Spleen (tissue), 11 donors: ENCODE measurements around the gene ZNF512B. TPM values are rescaled to one million over a fixed set of nuclear protein-coding genes. Genes with fewer than 3 reads are reported as not detected.

ENCODE experiments used
- DNase-seq: peaks from one replicate; pipeline ENCODE4 v3.0.0-alpha.2; 2020
- H3K27ac ChIP-seq, 8 donors: fragments of 200-600 bp; sonication (generic) in 7 of 8; 1 replicate in 4 of 8; 2 replicates in 4 of 8; pipeline versions ENCODE4 v1.5.0 to v1.8.0; 2016 to 2021; ENCODE audit warnings: inconsistent platforms in 4 of 8, mild to moderate bottlenecking in 4 of 8, moderate library complexity in 1 of 8
- H3K27me3 ChIP-seq, 7 donors: fragments of 200-600 bp; sonication (generic) in 6 of 7; replicated peaks in 1 of 7; 1 replicate in 4 of 7; 2 replicates in 3 of 7; pipeline versions ENCODE4 v1.5.0 to v1.8.0; 2016 to 2021; ENCODE audit warnings: inconsistent platforms in 3 of 7, mild to moderate bottlenecking in 1 of 7
- H3K36me3 ChIP-seq, 6 donors: fragments of 200-600 bp; sonication (generic) in 5 of 6; 1 replicate in 4 of 6; 2 replicates in 2 of 6; pipeline versions ENCODE4 v1.5.0 to v1.8.0; 2016 to 2021; ENCODE audit warnings: inconsistent platforms in 2 of 6
- H3K4me1 ChIP-seq, 6 donors: fragments of 200-600 bp; sonication (generic) in 5 of 6; 1 replicate in 3 of 6; 2 replicates in 3 of 6; pipeline versions ENCODE4 v1.5.0 to v1.8.0; 2016 to 2021; ENCODE audit warnings: inconsistent platforms in 3 of 6
- H3K4me3 ChIP-seq, 8 donors: fragments of 200-600 bp; sonication (generic) in 7 of 8; 1 replicate in 4 of 8; 2 replicates in 4 of 8; pipeline versions ENCODE4 v1.5.0 to v1.8.0; 2016 to 2021; ENCODE audit warnings: inconsistent platforms in 4 of 8, mild to moderate bottlenecking in 4 of 8, moderate library complexity in 2 of 8
- H3K9me3 ChIP-seq, 8 donors: fragments of 200-600 bp; sonication (generic) in 7 of 8; 1 replicate in 4 of 8; 2 replicates in 4 of 8; pipeline versions ENCODE4 v1.5.0 to v1.8.0; 2016 to 2021; ENCODE audit warnings: inconsistent platforms in 4 of 8
- POLR2A ChIP-seq, 3 donors: fragments of 450-650 bp; IDR thresholded peaks; one replicate each; pipeline ENCODE4 v1.5.1; 2017; ENCODE audit warnings: antibody characterized with exemption in 3 of 3, mild to moderate bottlenecking in 1 of 3
- POLR2AphosphoS5 ChIP-seq, 3 donors: sonication (generic); formaldehyde crosslinking; IDR thresholded peaks; one replicate each; pipeline ENCODE4 v1.5.1; 2017; ENCODE audit warnings: antibody characterized with exemption in 3 of 3
- WGBS, 5 donors: extraction: QIAGEN DNeasy Blood & Tissue Kit in 3 of 5; methylation state at CpG; one replicate each; pipeline versions ENCODE4 v1.1.5 to v1.1.7; 2013 to 2018; 5-methylcytosine and 5-hydroxymethylcytosine counted together
- intact Hi-C: fragments of 100-400 bp; cut with DNase I; formaldehyde crosslinking; loops from one replicate; pipeline ENCODE4 v1.15.0; 2023; ENCODE audit warnings: low total_unique reads
- polyA plus RNA-seq, 3 donors: library from polyadenylated mRNA; stranded (reverse); fragments of 200-250 nt; gene quantifications; one replicate each; pipeline ENCODE4 v1.2.1, GENCODE V29; 2013
- total RNA-seq, 7 donors: library from RNA; depleted of rRNA in 3 of 7; stranded (reverse); fragments of >200 nt in 3 of 7; fragmentation: NEBNext Ultra II Directional in 4 of 7; extraction: Animal tissue kit (Norgen Biotek cat#: 25700) in 4 of 7; gene quantifications; one replicate each; pipeline versions ENCODE4 v1.1.0 to v1.2.1, GENCODE V29; 2016 to 2021
- TF ChIP-seq, protein P1 (sequence below), 11 experiments: fragments of 200-600 bp in 7 of 11; fragments of 450-650 bp in 4 of 11; sonication (generic) in 4 of 11; IDR thresholded peaks in 8 of 11; conservative IDR thresholded peaks in 3 of 11; 1 replicate in 7 of 11; 2 replicates in 4 of 11; pipeline versions ENCODE4 v1.4.0 to v1.8.0; 2016 to 2021; ENCODE audit warnings: antibody characterized with exemption in 11 of 11, inconsistent platforms in 4 of 11, mild to moderate bottlenecking in 1 of 11
- donor health status: healthy with polysubstance abuse.
- donor health status: DM: no; HTN: no; CAD: no; lungs with moderate emphysema.
- donor health status: DM: no; HTN: no; CAD: no.
- donor health status: Bipolar disorder and iron deficiency.
- donor health status: healthy.
- donor health status: DM: no; HTN: no; CAD: no.
- donor health status: DM: yes; HTN: yes; CAD: no.

ZNF512B gene
- total and polyA plus RNA-seq, 10 donors = 3.4 to 21.8 (median 12.4) TPM

DNA sequence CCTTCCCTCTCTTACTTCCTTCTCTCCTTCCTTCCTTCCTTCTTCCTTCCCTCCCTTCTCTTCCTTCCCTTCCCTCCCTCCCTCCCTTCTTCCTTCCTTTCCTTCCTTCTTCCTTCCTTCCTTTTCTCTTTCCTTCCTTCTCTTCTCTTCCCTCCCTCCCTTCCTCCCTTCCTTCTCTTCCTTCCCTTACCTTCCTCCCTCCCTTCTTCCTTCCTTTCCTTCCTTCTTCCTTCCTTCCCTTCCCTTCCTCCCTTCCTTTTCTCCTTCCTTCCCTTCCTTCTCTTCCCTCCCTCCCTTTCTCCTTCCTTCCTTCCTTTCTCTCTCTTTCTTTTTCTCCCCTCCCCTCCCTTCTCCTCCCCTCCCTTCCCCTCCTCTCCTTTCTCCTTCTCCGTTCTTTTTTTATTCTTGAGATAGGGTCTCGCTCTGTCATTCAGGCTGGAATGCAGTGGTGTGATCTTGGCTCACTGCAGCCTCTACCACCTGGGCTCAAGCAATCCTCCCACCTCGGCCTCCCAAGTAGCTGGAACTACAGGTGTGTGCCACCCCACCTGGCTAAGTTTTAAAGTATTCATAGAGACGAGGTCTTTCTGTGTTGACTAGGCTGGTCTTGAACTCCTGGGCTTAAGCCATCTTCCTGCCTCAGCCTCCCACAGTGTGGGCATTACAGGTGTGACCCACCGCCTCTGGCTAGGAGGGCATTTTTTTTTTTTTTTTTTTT, 1.1 kb upstream of the ZNF512B start:
- DNase-seq = no peak
- H3K9me3 ChIP-seq = peaks cover 0 to 7% (median 0%) of the 10 kb centered on the region in 8 donors
- intact Hi-C loops = loop anchor here (5.0 kb wide), 1 partner anchor 434 kb away; the partner anchor contains the start of gene PTK6
- peak overlapping the region in 1 of 8 donors; percentile 78 for H3K4me3 ChIP-seq
- WGBS, 5 donors = 89 to 97% (median 92%) methylated on average over 5 of the region's 5 CpGs
- peak overlapping the region in 3 of 8 donors; percentile 46 to 73 (median 58) for H3K27ac ChIP-seq
- TF ChIP-seq, protein P1, sequence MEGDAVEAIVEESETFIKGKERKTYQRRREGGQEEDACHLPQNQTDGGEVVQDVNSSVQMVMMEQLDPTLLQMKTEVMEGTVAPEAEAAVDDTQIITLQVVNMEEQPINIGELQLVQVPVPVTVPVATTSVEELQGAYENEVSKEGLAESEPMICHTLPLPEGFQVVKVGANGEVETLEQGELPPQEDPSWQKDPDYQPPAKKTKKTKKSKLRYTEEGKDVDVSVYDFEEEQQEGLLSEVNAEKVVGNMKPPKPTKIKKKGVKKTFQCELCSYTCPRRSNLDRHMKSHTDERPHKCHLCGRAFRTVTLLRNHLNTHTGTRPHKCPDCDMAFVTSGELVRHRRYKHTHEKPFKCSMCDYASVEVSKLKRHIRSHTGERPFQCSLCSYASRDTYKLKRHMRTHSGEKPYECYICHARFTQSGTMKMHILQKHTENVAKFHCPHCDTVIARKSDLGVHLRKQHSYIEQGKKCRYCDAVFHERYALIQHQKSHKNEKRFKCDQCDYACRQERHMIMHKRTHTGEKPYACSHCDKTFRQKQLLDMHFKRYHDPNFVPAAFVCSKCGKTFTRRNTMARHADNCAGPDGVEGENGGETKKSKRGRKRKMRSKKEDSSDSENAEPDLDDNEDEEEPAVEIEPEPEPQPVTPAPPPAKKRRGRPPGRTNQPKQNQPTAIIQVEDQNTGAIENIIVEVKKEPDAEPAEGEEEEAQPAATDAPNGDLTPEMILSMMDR (IDR thresholded peaks at IDR 0.05 in 8 of 11, conservative IDR thresholded peaks at IDR 0.05 in 3 of 11) = no peak
- TF ChIP-seq POLR2A (IDR thresholded peaks at IDR 0.05) (no peak), POLR2AphosphoS5 (IDR thresholded peaks at IDR 0.05) (no peak)
- H3K27me3 ChIP-seq = peaks cover 0 to 3% (median 0%) of the 10 kb centered on the region in 7 donors
- peaks cover 16 to 64% (median 40%) of the 10 kb centered on the region in 6 donors for H3K4me1 ChIP-seq
- peaks cover 0 to 39% (median 11%) of the 10 kb centered on the region in 6 donors for H3K36me3 ChIP-seq

DNA sequence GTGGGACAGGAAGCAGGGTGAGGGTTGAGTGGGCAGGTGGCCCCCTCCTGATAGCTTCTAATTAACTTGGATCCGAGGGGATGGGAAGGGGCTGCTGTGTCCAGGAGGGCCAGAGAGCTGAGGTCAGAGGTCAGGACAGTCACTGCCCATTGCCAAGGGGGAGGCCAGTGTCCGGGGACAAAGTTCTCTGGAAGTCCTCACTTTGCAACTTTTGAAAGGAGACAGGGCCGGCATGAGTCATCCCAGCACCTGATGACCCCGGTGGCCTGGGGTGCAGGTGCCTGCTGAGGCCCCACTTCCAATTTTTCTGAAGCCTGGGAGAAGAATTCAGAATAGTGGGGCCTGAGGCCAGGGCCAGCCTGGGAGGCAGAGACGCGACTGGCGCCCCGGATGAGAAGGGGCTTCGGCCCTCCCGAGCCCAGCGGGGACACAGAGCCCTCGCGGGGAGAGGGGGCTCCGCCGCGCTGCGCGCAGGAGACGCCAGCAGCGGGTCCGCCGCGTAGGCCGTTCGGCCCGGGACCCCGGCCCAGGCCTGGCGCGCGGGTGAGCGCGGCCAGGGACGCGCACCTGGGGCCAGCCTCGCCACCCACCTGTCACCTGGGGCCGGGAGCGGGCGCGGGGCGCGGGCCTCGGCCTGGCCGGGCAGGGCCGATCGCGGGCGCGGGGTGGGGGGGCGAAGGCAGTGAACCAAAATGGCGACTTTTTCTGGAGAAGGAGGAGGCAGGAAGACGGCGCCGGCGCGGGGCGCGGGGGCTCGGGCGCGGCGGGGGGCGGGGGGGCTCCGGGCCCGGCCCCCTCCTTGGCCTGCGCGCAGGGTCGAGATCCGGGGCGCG, 586 bp downstream of the ZNF512B start:
- peaks cover 16 to 60% (median 38%) of the 10 kb centered on the region in 6 donors for H3K4me1 ChIP-seq
- H3K27ac ChIP-seq = peak overlapping the region in 7 of 8 donors; percentile 15 to 73 (median 69)
- peaks cover 0 to 3% (median 0%) of the 10 kb centered on the region in 7 donors for H3K27me3 ChIP-seq
- DNase-seq = peak; percentile 84
- peak overlapping the region; percentile 39 to 78 (median 52) for H3K4me3 ChIP-seq
- H3K36me3 ChIP-seq = peaks cover 0 to 30% (median 12%) of the 10 kb centered on the region in 6 donors
- no peak for TF ChIP-seq POLR2A (IDR thresholded peaks at IDR 0.05)
- TF ChIP-seq, protein P1 (IDR thresholded peaks at IDR 0.05 in 8 of 11, conservative IDR thresholded peaks at IDR 0.05 in 3 of 11) = no peak
- no peak for TF ChIP-seq POLR2AphosphoS5 (IDR thresholded peaks at IDR 0.05)
- H3K9me3 ChIP-seq = peaks cover 0 to 7% (median 0%) of the 10 kb centered on the region in 8 donors
- WGBS, 5 donors = 1 to 9% (median 2%) methylated on average over 16 to 70 of the region's 70 CpGs
- intact Hi-C loops = no loop called here

- Histone ChIP-seq H3K27me3 (peaks cover 0 to 3% (median 0%) of the 10 kb centered on the region in 7 donors), H3K36me3 (peaks cover 0 to 38% (median 20%) of the 10 kb centered on the region in 6 donors), H3K4me1 (peaks cover 11 to 52% (median 30%) of the 10 kb centered on the region in 6 donors), H3K4me3 (peak overlapping the region in 6 of 8 donors; percentile 50 to 78 (median 55)), H3K9me3 (peaks cover 0 to 7% (median 0%) of the 10 kb centered on the region in 8 donors), H3K27ac (peak overlapping the region in 7 of 8 donors; percentile 15 to 73 (median 69))
- TF ChIP-seq, protein P1 (IDR thresholded peaks at IDR 0.05 in 8 of 11, conservative IDR thresholded peaks at IDR 0.05 in 3 of 11) = no peak
- TF ChIP-seq POLR2A (IDR thresholded peaks at IDR 0.05) = no peak
- TF ChIP-seq POLR2AphosphoS5 (IDR thresholded peaks at IDR 0.05) = no peak
- WGBS, 5 donors = 68 to 79% (median 76%) methylated on average over 12 to 14 of the region's 14 CpGs
- intact Hi-C loops = no loop called here
- DNase-seq = peak; percentile 77
Observed at GRCh38 chr20:63968136-63968927, 1.4 kb downstream of the ZNF512B start.
